Type B pancreatic cell (in vitro differentiated cells): ENCODE data around the gene ACSS1. TPM values are rescaled to one million over a fixed set of nuclear protein-coding genes. Genes with fewer than 3 reads are reported as not detected.

Source experiments
- DNase-seq: peaks from one replicate; pipeline ENCODE4 v3.0.0; 2021; ENCODE audit warnings: mixed read lengths; ENCODE audit not compliant: unreplicated experiment; ENCODE audit errors: extremely low spot score
- H3K27ac Mint-ChIP-seq: 2 replicates; pipeline ENCODE4 v1.8.0; 2021; ENCODE audit warnings: mild to moderate bottlenecking, mixed read lengths
- H3K27me3 Mint-ChIP-seq: 2 replicates; pipeline ENCODE4 v1.8.0; 2021; ENCODE audit warnings: mixed read lengths
- H3K36me3 Mint-ChIP-seq: 2 replicates; pipeline ENCODE4 v1.8.0; 2021; ENCODE audit warnings: mixed read lengths
- H3K4me1 Mint-ChIP-seq: one replicate; pipeline ENCODE4 v1.8.0; 2021; ENCODE audit warnings: mixed read lengths; ENCODE audit not compliant: unreplicated experiment
- H3K4me3 Mint-ChIP-seq: 2 replicates; pipeline ENCODE4 v1.8.0; 2021; ENCODE audit warnings: mild to moderate bottlenecking, mixed read lengths
- H3K9me3 Mint-ChIP-seq: 2 replicates; pipeline ENCODE4 v1.8.0; 2021; ENCODE audit warnings: mixed read lengths
- total RNA-seq: library from RNA; stranded (reverse); gene quantifications from 2 replicates; pipeline ENCODE4 v1.2.1, GENCODE V29; 2021; ENCODE audit warnings: low replicate concordance
- TF ChIP-seq, protein P1 (sequence below): fragments of 200-600 bp; sonication (generic); conservative IDR thresholded peaks from 2 replicates; pipeline ENCODE4 v1.5.0; 2021; ENCODE audit warnings: antibody characterized with exemption, mild to moderate bottlenecking

ACSS1 gene
- total RNA-seq, 1 donor from 2014 or later: 27.5 TPM

DNA sequence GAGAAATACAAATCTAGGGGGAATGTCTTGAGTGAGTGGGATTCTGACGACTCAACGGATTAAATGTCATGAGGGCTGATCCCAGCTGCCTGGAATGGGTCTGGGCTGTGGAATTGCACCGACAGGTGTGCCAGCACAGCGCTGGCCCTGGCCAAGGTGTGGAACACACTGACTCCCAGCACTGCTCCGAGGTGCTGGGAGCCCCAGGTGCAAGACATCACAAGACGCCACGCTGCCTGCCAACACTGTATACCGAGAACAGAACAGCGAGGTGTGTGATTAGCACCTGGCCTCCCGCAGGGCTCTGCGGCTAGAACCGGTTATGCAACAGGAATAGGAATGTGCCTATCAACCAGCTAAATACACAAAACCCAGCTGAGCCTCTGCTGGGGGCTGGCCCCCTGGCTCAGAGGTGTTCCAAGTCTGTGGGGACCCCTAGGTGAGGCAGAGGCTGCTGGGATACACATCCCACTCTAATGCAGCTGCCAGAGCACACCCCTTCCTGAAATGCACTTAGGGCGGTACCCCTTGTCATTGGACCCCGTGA is 40.6 kb downstream of the ACSS1 start:
- peak overlapping the region; percentile 75 for H3K4me3 Mint-ChIP-seq

GRCh38 chr20:25016471-25016870 is 41.5 kb downstream of the ACSS1 start:
- Mint-ChIP-seq H3K27ac (no peak overlapping the region), H3K36me3 (no peaks in the 10 kb centered on the region), H3K4me3 (no peak overlapping the region), H3K9me3 (no peaks in the 10 kb centered on the region), H3K27me3 (no peaks in the 10 kb centered on the region), H3K4me1 (peaks cover 6% of the 10 kb centered on the region)
- DNase-seq: no peak
- TF ChIP-seq, protein P1, sequence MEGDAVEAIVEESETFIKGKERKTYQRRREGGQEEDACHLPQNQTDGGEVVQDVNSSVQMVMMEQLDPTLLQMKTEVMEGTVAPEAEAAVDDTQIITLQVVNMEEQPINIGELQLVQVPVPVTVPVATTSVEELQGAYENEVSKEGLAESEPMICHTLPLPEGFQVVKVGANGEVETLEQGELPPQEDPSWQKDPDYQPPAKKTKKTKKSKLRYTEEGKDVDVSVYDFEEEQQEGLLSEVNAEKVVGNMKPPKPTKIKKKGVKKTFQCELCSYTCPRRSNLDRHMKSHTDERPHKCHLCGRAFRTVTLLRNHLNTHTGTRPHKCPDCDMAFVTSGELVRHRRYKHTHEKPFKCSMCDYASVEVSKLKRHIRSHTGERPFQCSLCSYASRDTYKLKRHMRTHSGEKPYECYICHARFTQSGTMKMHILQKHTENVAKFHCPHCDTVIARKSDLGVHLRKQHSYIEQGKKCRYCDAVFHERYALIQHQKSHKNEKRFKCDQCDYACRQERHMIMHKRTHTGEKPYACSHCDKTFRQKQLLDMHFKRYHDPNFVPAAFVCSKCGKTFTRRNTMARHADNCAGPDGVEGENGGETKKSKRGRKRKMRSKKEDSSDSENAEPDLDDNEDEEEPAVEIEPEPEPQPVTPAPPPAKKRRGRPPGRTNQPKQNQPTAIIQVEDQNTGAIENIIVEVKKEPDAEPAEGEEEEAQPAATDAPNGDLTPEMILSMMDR: no peak

More for the DNA sequence above, 40.6 kb downstream of the ACSS1 start:
- H3K27me3 Mint-ChIP-seq: no peaks in the 10 kb centered on the region
- peak overlapping the region; percentile 91 for H3K27ac Mint-ChIP-seq
- TF ChIP-seq, protein P1: no peak
- H3K4me1 Mint-ChIP-seq: peaks cover 6% of the 10 kb centered on the region
- no peaks in the 10 kb centered on the region for H3K36me3 Mint-ChIP-seq
- H3K9me3 Mint-ChIP-seq: no peaks in the 10 kb centered on the region
- DNase-seq: no peak

- DNase-seq: no peak
These were observed 42.0 kb downstream of the ACSS1 start for GRCh38 chr20:25015986-25016385.

DNA sequence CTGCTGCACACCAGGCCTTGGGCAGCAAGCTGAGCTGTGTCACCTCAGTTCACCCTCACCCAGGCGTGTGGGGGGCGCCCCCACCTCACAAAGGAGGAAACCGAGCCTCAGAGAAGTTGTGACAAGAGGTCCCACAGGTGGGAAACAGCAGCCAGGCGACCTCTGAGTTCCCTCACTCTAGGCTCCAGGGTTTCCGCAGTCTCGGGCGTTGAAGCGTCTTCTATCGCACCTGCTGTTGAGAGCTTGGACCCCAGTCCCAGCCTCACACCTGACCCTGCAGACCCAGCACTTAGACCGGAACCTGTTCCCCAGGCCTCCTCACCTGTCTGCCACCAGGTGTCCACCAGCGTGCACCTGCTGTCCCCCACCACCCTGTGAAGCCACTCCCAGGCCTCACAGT is 43.1 kb downstream of the ACSS1 start:
- Mint-ChIP-seq H3K27ac (no peak overlapping the region), H3K27me3 (no peaks in the 10 kb centered on the region), H3K4me1 (peaks cover 6% of the 10 kb centered on the region), H3K9me3 (no peaks in the 10 kb centered on the region), H3K36me3 (peaks cover 10% of the 10 kb centered on the region), H3K4me3 (no peak overlapping the region)
- no peak for DNase-seq
- TF ChIP-seq, protein P1: no peak

More at GRCh38 chr20:25015986-25016385, 42.0 kb downstream of the ACSS1 start:
- Mint-ChIP-seq H3K9me3 (no peaks in the 10 kb centered on the region), H3K27ac (no peak overlapping the region), H3K4me1 (peaks cover 6% of the 10 kb centered on the region), H3K4me3 (no peak overlapping the region), H3K36me3 (no peaks in the 10 kb centered on the region), H3K27me3 (no peaks in the 10 kb centered on the region)
- TF ChIP-seq, protein P1: no peak

DNA sequence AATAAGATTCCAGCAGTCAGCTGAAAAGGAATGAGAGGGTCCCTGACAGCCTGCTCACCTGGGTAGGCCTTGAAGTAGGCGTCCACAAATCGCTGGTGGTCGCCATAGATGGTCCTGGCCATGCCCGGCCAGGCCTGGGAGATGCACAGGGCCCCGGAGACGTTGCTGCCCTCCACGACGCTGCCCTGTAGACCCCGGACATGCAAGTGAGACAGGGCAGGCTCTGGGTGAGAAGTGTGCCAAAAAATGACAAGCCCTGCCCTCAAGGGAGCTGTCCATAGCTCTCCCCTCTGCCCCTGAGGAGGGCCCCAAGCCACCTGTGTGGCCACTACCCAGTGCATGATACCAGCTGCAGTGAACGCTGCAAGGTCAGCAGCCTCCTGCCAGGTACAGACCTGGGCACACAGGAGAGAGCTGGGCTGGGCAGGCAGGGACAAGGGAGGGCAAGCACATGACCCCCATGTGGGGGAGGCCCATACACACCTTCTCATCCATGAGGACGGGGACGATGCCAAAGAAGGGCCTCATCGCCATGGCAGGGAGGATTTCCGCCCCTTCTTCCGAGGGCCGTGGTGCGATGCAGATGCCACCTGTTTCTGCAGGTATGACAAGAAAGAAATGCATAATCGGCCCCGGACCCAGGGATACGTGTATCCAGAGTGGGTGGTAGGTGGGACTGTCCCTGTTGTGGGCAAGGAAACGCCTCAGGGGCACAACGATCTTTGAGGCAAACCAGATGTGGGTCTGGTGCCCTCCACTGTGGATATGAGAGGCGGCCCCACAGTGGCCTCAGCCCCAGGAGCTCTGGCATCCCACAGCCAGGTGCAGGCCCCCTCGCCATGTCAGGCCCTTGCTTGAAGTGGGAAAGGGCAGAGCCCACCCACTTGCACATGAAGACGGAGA is 44.2 kb downstream of the ACSS1 start:
- peaks cover 10% of the 10 kb centered on the region for H3K36me3 Mint-ChIP-seq
- no peaks in the 10 kb centered on the region for H3K9me3 Mint-ChIP-seq
- TF ChIP-seq, protein P1: no peak
- no peak overlapping the region for H3K27ac Mint-ChIP-seq
- H3K4me1 Mint-ChIP-seq: peaks cover 6% of the 10 kb centered on the region
- no peak for DNase-seq
- no peak overlapping the region for H3K4me3 Mint-ChIP-seq
- H3K27me3 Mint-ChIP-seq: no peaks in the 10 kb centered on the region
